HEK293 (cell line): Measurements from ENCODE around the gene BCL2.

Experiments
- EGR2 ChIP-seq: fragments of 450-650 bp; formaldehyde crosslinking; IDR thresholded peaks from 2 replicates; pipeline ENCODE4 v1.5.1; 2016; ENCODE audit warnings: low read depth, missing biosample characterization, missing genetic modification characterization
- GLI4 ChIP-seq: fragments of 450-650 bp; formaldehyde crosslinking; IDR thresholded peaks from 2 replicates; pipeline ENCODE4 v1.5.1; 2016; ENCODE audit warnings: missing biosample characterization, missing genetic modification characterization
- MZF1 ChIP-seq: fragments of 450-650 bp; formaldehyde crosslinking; IDR thresholded peaks from 2 replicates; pipeline ENCODE4 v1.5.1; 2017; ENCODE audit warnings: missing biosample characterization, missing genetic modification characterization, borderline replicate concordance
- OSR2 ChIP-seq: fragments of 450-650 bp; formaldehyde crosslinking; IDR thresholded peaks from 2 replicates; pipeline ENCODE4 v1.5.1; 2016; ENCODE audit warnings: missing biosample characterization, missing genetic modification characterization
- OVOL3 ChIP-seq: fragments of 450-650 bp; formaldehyde crosslinking; IDR thresholded peaks from 2 replicates; pipeline ENCODE4 v1.5.1; 2016; ENCODE audit warnings: missing biosample characterization, missing genetic modification characterization
- PRDM6 ChIP-seq: fragments of 450-650 bp; formaldehyde crosslinking; IDR thresholded peaks from 2 replicates; pipeline ENCODE4 v1.5.1; 2017; ENCODE audit warnings: missing biosample characterization, missing genetic modification characterization
- SETDB1 ChIP-seq: IDR thresholded peaks from one replicate; pipeline ENCODE4 v1.6.1; 2017; ENCODE audit warnings: mild to moderate bottlenecking, low read length, moderate library complexity, mixed read lengths; ENCODE audit not compliant: insufficient read length
- TCF7L2 ChIP-seq: IDR thresholded peaks from 2 replicates; pipeline ENCODE4 v1.6.1; 2011; ENCODE audit warnings: low read depth, mild to moderate bottlenecking, inconsistent platforms, low read length, moderate library complexity, borderline replicate concordance
- TRIM28 ChIP-seq: IDR thresholded peaks from 2 replicates; pipeline ENCODE4 v1.6.1; 2011; ENCODE audit warnings: low read length, control low read depth, borderline replicate concordance
- ZBTB17 ChIP-seq: fragments of 450-650 bp; formaldehyde crosslinking; IDR thresholded peaks from 2 replicates; pipeline ENCODE4 v1.5.1; 2016; ENCODE audit warnings: missing biosample characterization, missing genetic modification characterization
- ZFHX2 ChIP-seq: fragments of 450-650 bp; formaldehyde crosslinking; conservative IDR thresholded peaks from 2 replicates; pipeline ENCODE4 v1.5.1; 2016; ENCODE audit warnings: missing biosample characterization, missing genetic modification characterization
- ZFP37 ChIP-seq: fragments of 450-650 bp; formaldehyde crosslinking; IDR thresholded peaks from 2 replicates; pipeline ENCODE4 v1.5.1; 2016; ENCODE audit warnings: missing biosample characterization, missing genetic modification characterization
- ZNF112 ChIP-seq: fragments of 450-650 bp; formaldehyde crosslinking; IDR thresholded peaks from 2 replicates; pipeline ENCODE4 v1.5.0; 2017; ENCODE audit warnings: missing biosample characterization, missing genetic modification characterization
- ZNF155 ChIP-seq: fragments of 450-650 bp; formaldehyde crosslinking; IDR thresholded peaks from 2 replicates; pipeline ENCODE4 v1.5.1; 2016; ENCODE audit warnings: missing biosample characterization, missing genetic modification characterization
- ZNF16 ChIP-seq: fragments of 450-650 bp; formaldehyde crosslinking; IDR thresholded peaks from 2 replicates; pipeline ENCODE4 v1.5.1; 2016; ENCODE audit warnings: low read depth, missing biosample characterization, missing genetic modification characterization
- ZNF24 ChIP-seq: fragments of 450-650 bp; formaldehyde crosslinking; IDR thresholded peaks from 2 replicates; pipeline ENCODE4 v1.5.1; 2016; ENCODE audit warnings: missing biosample characterization, missing genetic modification characterization
- ZNF274 ChIP-seq, 2 experiments: fragments of 200-500 bp in 1 of 2; fragments of 450-650 bp in 1 of 2; sonication (Bioruptor generic) in 1 of 2; formaldehyde crosslinking in 1 of 2; IDR thresholded peaks; 2 replicates each; pipeline versions ENCODE4 v1.5.1 to v1.6.1; 2014 to 2016; ENCODE audit warnings: borderline replicate concordance in 1 of 2, inconsistent platforms in 1 of 2, low read length in 1 of 2, missing biosample characterization in 1 of 2, missing genetic modification characterization in 1 of 2
- ZNF280C ChIP-seq: fragments of 450-650 bp; formaldehyde crosslinking; IDR thresholded peaks from 2 replicates; pipeline ENCODE4 v1.5.1; 2016; ENCODE audit warnings: missing biosample characterization, missing genetic modification characterization
- ZNF302 ChIP-seq: fragments of 450-650 bp; formaldehyde crosslinking; IDR thresholded peaks from 2 replicates; pipeline ENCODE4 v1.5.1; 2016; ENCODE audit warnings: missing biosample characterization, missing genetic modification characterization, low read depth
- ZNF311 ChIP-seq: fragments of 450-650 bp; formaldehyde crosslinking; IDR thresholded peaks from 2 replicates; pipeline ENCODE4 v1.5.1; 2017; ENCODE audit warnings: missing biosample characterization, missing genetic modification characterization, borderline replicate concordance
- ZNF354C ChIP-seq: fragments of 450-650 bp; formaldehyde crosslinking; IDR thresholded peaks from 2 replicates; pipeline ENCODE4 v1.5.1; 2016; ENCODE audit warnings: missing biosample characterization, missing genetic modification characterization, low read depth, borderline replicate concordance
- ZNF37A ChIP-seq: fragments of 450-650 bp; IDR thresholded peaks from 2 replicates; pipeline ENCODE4 v1.5.1; 2018; ENCODE audit warnings: missing biosample characterization, missing genetic modification characterization
- ZNF404 ChIP-seq: fragments of 450-650 bp; formaldehyde crosslinking; IDR thresholded peaks from 2 replicates; pipeline ENCODE4 v1.5.1; 2017; ENCODE audit warnings: missing biosample characterization, missing genetic modification characterization
- ZNF433 ChIP-seq: fragments of 450-650 bp; formaldehyde crosslinking; IDR thresholded peaks from 2 replicates; pipeline ENCODE4 v1.5.1; 2016; ENCODE audit warnings: missing biosample characterization, missing genetic modification characterization, low read depth
- ZNF514 ChIP-seq: fragments of 450-650 bp; formaldehyde crosslinking; IDR thresholded peaks from 2 replicates; pipeline ENCODE4 v1.5.1; 2016; ENCODE audit warnings: missing biosample characterization, missing genetic modification characterization
- ZNF518A ChIP-seq: fragments of 450-650 bp; formaldehyde crosslinking; conservative IDR thresholded peaks from 2 replicates; pipeline ENCODE4 v1.5.1; 2016; ENCODE audit warnings: low read depth, missing biosample characterization, missing genetic modification characterization
- ZNF624 ChIP-seq: fragments of 450-650 bp; formaldehyde crosslinking; IDR thresholded peaks from 2 replicates; pipeline ENCODE4 v1.5.1; 2017; ENCODE audit warnings: missing biosample characterization, missing genetic modification characterization
- ZNF777 ChIP-seq: fragments of 450-650 bp; formaldehyde crosslinking; IDR thresholded peaks from 2 replicates; pipeline ENCODE4 v1.5.1; 2017; ENCODE audit warnings: missing biosample characterization, missing genetic modification characterization, borderline replicate concordance
- ZNF830 ChIP-seq: fragments of 450-650 bp; IDR thresholded peaks from 2 replicates; pipeline ENCODE4 v1.5.0; 2018; ENCODE audit warnings: missing biosample characterization, missing genetic modification characterization, low read depth, mild to moderate bottlenecking, moderate library complexity
- ZSCAN4 ChIP-seq: fragments of 450-650 bp; formaldehyde crosslinking; IDR thresholded peaks from 2 replicates; pipeline ENCODE4 v1.5.1; 2017; ENCODE audit warnings: missing biosample characterization, missing genetic modification characterization

Gene BCL2

GRCh38 chr18:63198868-63199742 lies 120.5 kb downstream of the BCL2 start (continued):
- TF ChIP-seq ZNF311 (peak; percentile 43; the same call in 1 of the 2 replicates), ZNF24 (no peak), ZNF155 (tag by site-specific recombination) (no peak), GLI4 (tag by site-specific recombination) (no peak), ZNF274 (IDR thresholded peaks at IDR 0.05; ENCODE audit: low read length) (no peak), ZNF274 (tag by site-specific recombination; IDR thresholded peaks at IDR 0.05; ENCODE audit: borderline replicate concordance) (no peak), ZBTB17 (tag by site-specific recombination) (no peak), OVOL3 (tag by site-specific recombination) (peak; percentile 12; the same call in 1 of the 2 replicates), ZNF830 (tag by site-specific recombination) (no peak), ZNF280C (peak; percentile 63; the same call in 1 of the 2 replicates), ZNF624 (tag by site-specific recombination) (no peak), TRIM28 (no peak), OSR2 (tag by site-specific recombination) (no peak), PRDM6 (no peak), EGR2 (no peak), ZNF112 (no peak; the same call in 1 of the 2 replicates), TCF7L2 (no peak), ZNF518A (tag by site-specific recombination) (no peak), ZNF404 (tag by site-specific recombination) (no peak), SETDB1 (no peak), ZFHX2 (no peak), ZNF354C (no peak), MZF1 (no peak), ZNF37A (no peak), ZNF777 (tag by site-specific recombination) (0 out of 2 replicates have a peak, but pooled peaks have one; percentile 12), ZNF433 (no peak), ZNF514 (tag by site-specific recombination) (no peak), ZSCAN4 (tag by site-specific recombination) (no peak), ZNF16 (no peak), ZFP37 (no peak), ZNF302 (tag by site-specific recombination) (no peak)
